Activated B cell treated with CpG ODN at 0.5 μM for 24 hours (primary cell): ENCODE results near the gene STN1. TPM values are rescaled to one million over a fixed set of nuclear protein-coding genes. Genes with fewer than 3 reads are reported as not detected.

ENCODE experiments used
- ATAC-seq: fragments of 200-7000 bp; cut with Tn5 transposase; one replicate; pipeline ENCODE4 v1.10.0; 2021; ENCODE audit warnings: low read depth, mild to moderate bottlenecking, moderate library complexity
- CTCF ChIA-PET: fragments of 350-600 bp; sonication (Branson Sonifier 250); formaldehyde crosslinking; loops from one replicate; lab custom pipeline; 2021; ENCODE audit warnings: antibody characterized with exemption; lab: Charles Lee
- POLR2A ChIA-PET: fragments of 350-600 bp; sonication (Branson Sonifier 250); formaldehyde crosslinking; loops from one replicate; lab custom pipeline; 2021; ENCODE audit warnings: antibody characterized with exemption; lab: Charles Lee
- DNase-seq: peaks from one replicate; pipeline ENCODE4 v3.0.0; 2022
- H3K27ac Mint-ChIP-seq: one replicate; pipeline ENCODE4 v1.8.0; 2020; ENCODE audit warnings: mixed read lengths
- H3K27me3 Mint-ChIP-seq: one replicate; pipeline ENCODE4 v1.8.0; 2021; ENCODE audit warnings: mixed read lengths
- H3K36me3 Mint-ChIP-seq: one replicate; pipeline ENCODE4 v1.8.0; 2021; ENCODE audit warnings: low read depth, mixed read lengths
- H3K4me1 Mint-ChIP-seq: one replicate; pipeline ENCODE4 v1.8.0; 2021; ENCODE audit warnings: mixed read lengths
- H3K4me3 Mint-ChIP-seq: one replicate; pipeline ENCODE4 v1.8.0; 2020; ENCODE audit warnings: mild to moderate bottlenecking, mixed read lengths
- H3K9me3 Mint-ChIP-seq: one replicate; pipeline ENCODE4 v1.8.0; 2020; ENCODE audit warnings: mixed read lengths
- intact Hi-C: fragments of 100-400 bp; cut with micrococcal nuclease; formaldehyde crosslinking; loops from one replicate; pipeline ENCODE4 v1.15.1; 2024
- total RNA-seq: library from RNA; stranded (reverse); gene quantifications from 2 replicates; pipeline ENCODE4 v1.2.3, GENCODE V29; 2022
- TF ChIP-seq, protein P1 (sequence below): fragments of 200-600 bp; IDR thresholded peaks from one replicate; pipeline ENCODE4 v1.8.0; 2022; ENCODE audit warnings: antibody characterized with exemption, mild to moderate bottlenecking

STN1 gene
- total RNA-seq, 1 donor from 2014 or later = 14.0 TPM

DNA sequence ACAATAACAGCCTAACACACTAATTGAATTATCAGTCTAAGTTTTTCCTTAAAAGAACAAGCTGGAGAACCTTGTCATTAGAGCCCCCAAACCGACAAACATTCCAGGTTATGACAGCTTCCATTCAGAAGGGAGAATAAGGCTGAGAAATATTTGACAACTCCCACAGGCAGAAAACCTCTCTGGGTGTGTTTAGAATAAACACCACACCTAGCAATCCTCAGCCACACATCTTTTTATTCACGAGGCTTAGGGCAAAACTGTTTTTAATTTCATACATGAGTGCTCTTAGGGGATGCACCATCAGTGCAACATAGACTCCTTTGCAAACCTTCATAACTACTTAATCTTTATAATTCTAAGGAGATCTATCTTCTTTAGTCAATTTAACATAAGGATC lies 24.2 kb downstream of the STN1 start:
- no peaks in the 10 kb centered on the region for H3K27me3 Mint-ChIP-seq
- intact Hi-C loops = no loop called here
- no peak overlapping the region for H3K27ac Mint-ChIP-seq
- ATAC-seq (no peak), DNase-seq (no peak)
- H3K4me3 Mint-ChIP-seq = no peak overlapping the region
- POLR2A ChIA-PET = no interaction called here
- H3K4me1 Mint-ChIP-seq = no peaks in the 10 kb centered on the region
- H3K36me3 Mint-ChIP-seq = peaks cover 82% of the 10 kb centered on the region
- no peaks in the 10 kb centered on the region for H3K9me3 Mint-ChIP-seq
- TF ChIP-seq, protein P1, sequence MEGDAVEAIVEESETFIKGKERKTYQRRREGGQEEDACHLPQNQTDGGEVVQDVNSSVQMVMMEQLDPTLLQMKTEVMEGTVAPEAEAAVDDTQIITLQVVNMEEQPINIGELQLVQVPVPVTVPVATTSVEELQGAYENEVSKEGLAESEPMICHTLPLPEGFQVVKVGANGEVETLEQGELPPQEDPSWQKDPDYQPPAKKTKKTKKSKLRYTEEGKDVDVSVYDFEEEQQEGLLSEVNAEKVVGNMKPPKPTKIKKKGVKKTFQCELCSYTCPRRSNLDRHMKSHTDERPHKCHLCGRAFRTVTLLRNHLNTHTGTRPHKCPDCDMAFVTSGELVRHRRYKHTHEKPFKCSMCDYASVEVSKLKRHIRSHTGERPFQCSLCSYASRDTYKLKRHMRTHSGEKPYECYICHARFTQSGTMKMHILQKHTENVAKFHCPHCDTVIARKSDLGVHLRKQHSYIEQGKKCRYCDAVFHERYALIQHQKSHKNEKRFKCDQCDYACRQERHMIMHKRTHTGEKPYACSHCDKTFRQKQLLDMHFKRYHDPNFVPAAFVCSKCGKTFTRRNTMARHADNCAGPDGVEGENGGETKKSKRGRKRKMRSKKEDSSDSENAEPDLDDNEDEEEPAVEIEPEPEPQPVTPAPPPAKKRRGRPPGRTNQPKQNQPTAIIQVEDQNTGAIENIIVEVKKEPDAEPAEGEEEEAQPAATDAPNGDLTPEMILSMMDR = no peak
- CTCF ChIA-PET = interaction anchor here (1.6 kb wide), 1 partner anchor 9 kb away, joined by 8 read pairs; no protein-coding TSS in a partner anchor

DNA sequence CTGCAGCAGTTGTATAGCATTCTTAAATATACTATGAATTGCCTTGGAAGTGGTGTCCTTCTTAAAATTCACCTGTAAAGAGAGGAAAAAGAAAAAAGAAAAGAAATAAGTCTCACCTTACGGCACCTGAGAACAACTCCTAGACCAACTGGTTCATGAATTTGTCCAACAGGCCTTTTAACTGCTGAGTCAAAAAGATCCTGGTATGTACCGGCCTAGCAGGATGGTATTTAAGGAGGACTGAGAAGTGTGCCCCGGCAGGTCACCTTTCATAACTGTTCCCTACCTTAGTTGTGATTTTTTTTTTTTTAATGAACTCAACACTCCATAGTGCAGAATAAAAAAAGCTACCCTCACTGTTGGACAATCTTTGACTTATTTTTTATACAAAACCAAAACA lies 25.8 kb downstream of the STN1 start:
- H3K36me3 Mint-ChIP-seq = peaks cover 77% of the 10 kb centered on the region
- CTCF ChIA-PET = interaction anchor here (1.2 kb wide), 1 partner anchor 8 kb away, joined by 3 read pairs; no protein-coding TSS in a partner anchor
- intact Hi-C loops = no loop called here
- no peak for ATAC-seq
- no peaks in the 10 kb centered on the region for H3K27me3 Mint-ChIP-seq
- DNase-seq = no peak
- TF ChIP-seq, protein P1 = no peak
- no peaks in the 10 kb centered on the region for H3K9me3 Mint-ChIP-seq
- POLR2A ChIA-PET = interaction anchor here (0.6 kb wide), 1 partner anchor 1490 kb away, joined by 3 read pairs; no protein-coding TSS in a partner anchor
- H3K27ac Mint-ChIP-seq = no peak overlapping the region
- H3K4me1 Mint-ChIP-seq = peaks cover 2% of the 10 kb centered on the region
- no peak overlapping the region for H3K4me3 Mint-ChIP-seq

DNA sequence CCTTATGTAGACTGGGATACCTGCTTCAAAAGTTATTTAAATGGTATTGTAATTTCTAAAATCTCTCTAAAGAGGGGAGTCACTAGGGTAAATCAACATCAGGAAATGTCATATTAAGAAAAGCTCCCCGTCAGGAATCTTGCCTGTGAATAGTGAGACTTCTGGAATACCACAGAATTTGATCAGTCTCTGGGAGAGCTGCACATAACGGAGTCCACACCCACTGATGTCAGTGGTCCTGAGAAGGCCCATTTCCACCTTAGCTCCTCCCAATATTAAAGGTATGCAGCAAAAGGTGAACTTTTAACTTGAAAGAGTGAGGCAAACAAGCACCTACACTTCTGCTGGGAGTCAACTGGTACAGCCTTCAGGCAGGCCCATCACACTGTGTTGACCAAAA lies 27.3 kb downstream of the STN1 start:
- H3K36me3 Mint-ChIP-seq = peaks cover 73% of the 10 kb centered on the region
- H3K27me3 Mint-ChIP-seq = no peaks in the 10 kb centered on the region

DNA sequence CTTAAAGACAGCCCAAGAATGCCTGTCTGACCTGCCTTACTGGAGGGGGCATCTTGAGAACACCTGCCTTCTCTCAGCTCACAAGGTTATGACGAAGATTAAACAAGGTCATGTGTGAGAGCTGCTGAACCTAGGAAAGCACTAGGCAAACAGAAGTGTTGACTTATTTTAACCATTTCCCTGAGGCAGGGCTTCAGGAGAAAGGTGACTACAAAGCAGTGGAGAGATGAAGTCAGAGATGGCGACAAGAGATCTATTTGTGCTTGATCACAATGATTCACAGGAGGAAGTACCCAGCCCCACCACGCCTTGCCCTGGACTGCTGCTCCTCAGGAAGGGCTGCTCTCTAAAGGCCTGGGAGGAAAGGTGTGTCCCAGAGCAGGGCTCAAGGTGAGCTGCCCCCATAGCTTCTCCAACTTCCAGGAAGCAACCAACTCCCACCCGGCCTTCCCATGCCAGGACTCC lies 27.8 kb downstream of the STN1 start:
- DNase-seq (no peak), ATAC-seq (no peak)
- H3K27me3 Mint-ChIP-seq = no peaks in the 10 kb centered on the region
- H3K4me3 Mint-ChIP-seq = no peak overlapping the region
- CTCF ChIA-PET = interaction anchor here (0.6 to 1.3 kb wide), 3 partner anchors 21 to 257 kb away, joined by 3 to 5 read pairs (median 3); no protein-coding TSS in a partner anchor
- intact Hi-C loops = no loop called here
- TF ChIP-seq, protein P1 = no peak
- H3K36me3 Mint-ChIP-seq = peaks cover 69% of the 10 kb centered on the region
- POLR2A ChIA-PET = no interaction called here
- no peaks in the 10 kb centered on the region for H3K9me3 Mint-ChIP-seq
- H3K27ac Mint-ChIP-seq = no peak overlapping the region
- H3K4me1 Mint-ChIP-seq = peaks cover 2% of the 10 kb centered on the region

More for the DNA sequence above, 27.3 kb downstream of the STN1 start:
- no peak for DNase-seq
- no peak overlapping the region for H3K4me3 Mint-ChIP-seq
- TF ChIP-seq, protein P1 = no peak
- no peaks in the 10 kb centered on the region for H3K9me3 Mint-ChIP-seq
- CTCF ChIA-PET = interaction anchor here (0.6 to 1.3 kb wide), 3 partner anchors 130 to 256 kb away, joined by 3 to 5 read pairs (median 3); no protein-coding TSS in a partner anchor
- H3K27ac Mint-ChIP-seq = no peak overlapping the region
- no peak for ATAC-seq
- intact Hi-C loops = no loop called here
- POLR2A ChIA-PET = no interaction called here
- H3K4me1 Mint-ChIP-seq = peaks cover 2% of the 10 kb centered on the region

DNA sequence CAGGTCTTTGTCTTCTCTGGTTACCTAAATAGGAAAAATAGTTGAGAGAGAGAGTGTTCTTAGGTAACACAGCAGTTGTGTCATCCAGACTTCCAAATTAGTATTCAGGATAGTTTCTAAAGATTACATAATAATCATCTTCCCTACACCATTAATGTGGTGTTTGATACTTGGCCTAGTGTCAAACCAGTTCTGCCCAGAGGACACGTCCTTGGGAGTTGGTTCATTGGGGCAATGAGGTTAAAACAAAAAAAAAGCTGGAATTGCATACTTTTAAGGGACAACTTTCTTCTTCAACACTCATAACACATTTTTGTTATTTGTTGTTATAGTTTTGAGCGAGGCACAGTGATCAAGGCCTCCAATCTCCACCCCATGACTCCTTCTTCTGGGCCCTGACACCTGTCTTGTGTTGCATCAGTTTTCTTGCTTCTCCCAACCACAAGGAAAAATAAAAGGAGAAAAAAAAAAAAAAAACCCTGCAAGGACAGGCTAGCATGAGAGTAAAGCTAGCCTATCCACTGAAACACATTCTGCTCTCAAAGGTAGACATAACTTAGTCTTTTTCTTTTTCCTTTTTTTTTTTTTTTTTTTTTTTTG lies 28.8 kb downstream of the STN1 start:
- CTCF ChIA-PET = interaction anchor here (1.1 to 2.2 kb wide), 2 partner anchors 176 to 386 kb away, joined by 5 to 14 read pairs; no protein-coding TSS in a partner anchor
- Mint-ChIP-seq H3K4me3 (no peak overlapping the region), H3K36me3 (peaks cover 62% of the 10 kb centered on the region), H3K4me1 (peaks cover 2% of the 10 kb centered on the region), H3K9me3 (no peaks in the 10 kb centered on the region), H3K27ac (no peak overlapping the region), H3K27me3 (no peaks in the 10 kb centered on the region)
- TF ChIP-seq, protein P1 = no peak
- POLR2A ChIA-PET = interaction anchor here (0.7 kb wide), 1 partner anchor 407 kb away, joined by 4 read pairs; no protein-coding TSS in a partner anchor
- ATAC-seq = no peak
- intact Hi-C loops = loop anchor here (1.0 to 10.0 kb wide), 4 partner anchors 20 to 1036 kb away; partner anchors contain the start of gene SFR1
- no peak for DNase-seq
